Hepatocyte (in vitro differentiated cells): ENCODE measurements around the gene ZBED4. TPM values are rescaled to one million over a fixed set of nuclear protein-coding genes. Genes with fewer than 3 reads are reported as not detected.

Source experiments
- DNase-seq: peaks from one replicate; pipeline ENCODE4 v3.0.0-alpha.2; 2016; ENCODE audit warnings: low spot score
- H2AFZ ChIP-seq: fragments of 200-600 bp; sonication (generic); 2 replicates; pipeline ENCODE4 v1.6.0; 2016; ENCODE audit warnings: antibody characterized with exemption, mild to moderate bottlenecking
- H3K27ac ChIP-seq: fragments of 200-600 bp; sonication (generic); 2 replicates; pipeline ENCODE4 v1.5.1; 2016; ENCODE audit warnings: mild to moderate bottlenecking
- H3K27me3 ChIP-seq: fragments of 200-600 bp; sonication (generic); 2 replicates; pipeline ENCODE4 v1.6.1; 2016
- H3K36me3 ChIP-seq: fragments of 200-600 bp; sonication (generic); replicated peaks from 2 replicates; pipeline ENCODE4 v1.5.1; 2016; ENCODE audit warnings: low read depth; ENCODE audit not compliant: insufficient read depth
- H3K4me1 ChIP-seq: fragments of 200-600 bp; sonication (generic); 2 replicates; pipeline ENCODE4 v1.5.1; 2016; ENCODE audit warnings: mild to moderate bottlenecking, moderate library complexity; ENCODE audit not compliant: insufficient read depth
- H3K4me2 ChIP-seq: fragments of 200-600 bp; sonication (generic); 2 replicates; pipeline ENCODE4 v1.6.0; 2016
- H3K4me3 ChIP-seq: fragments of 200-600 bp; sonication (generic); 2 replicates; pipeline ENCODE4 v1.5.1; 2016; ENCODE audit warnings: mild to moderate bottlenecking
- H3K79me2 ChIP-seq: fragments of 200-600 bp; sonication (generic); 2 replicates; pipeline ENCODE4 v1.6.0; 2017; ENCODE audit warnings: mild to moderate bottlenecking
- H3K9me2 ChIP-seq: fragments of 200-600 bp; sonication (generic); replicated peaks from 2 replicates; pipeline ENCODE4 v1.6.0; 2017; ENCODE audit warnings: mild to moderate bottlenecking; ENCODE audit not compliant: insufficient read depth
- H3K9me3 ChIP-seq: fragments of 200-600 bp; sonication (generic); 2 replicates; pipeline ENCODE4 v1.5.1; 2016; ENCODE audit warnings: low read depth, mild to moderate bottlenecking
- H4K20me1 ChIP-seq: fragments of 200-600 bp; sonication (generic); 2 replicates; pipeline ENCODE4 v1.6.0; 2016; ENCODE audit warnings: mild to moderate bottlenecking; ENCODE audit not compliant: insufficient read depth, poor library complexity, severe bottlenecking
- EZH2 ChIP-seq: fragments of 200-600 bp; sonication (generic); IDR thresholded peaks from 2 replicates; pipeline ENCODE4 v1.6.1; 2016; ENCODE audit warnings: antibody characterized with exemption, mild to moderate bottlenecking, borderline replicate concordance
- EZH2phosphoT487 ChIP-seq: fragments of 200-600 bp; sonication (generic); IDR thresholded peaks from one replicate; pipeline ENCODE4 v1.6.1; 2018; ENCODE audit warnings: antibody characterized with exemption, mild to moderate bottlenecking, low read depth, moderate library complexity; ENCODE audit not compliant: unreplicated experiment, severe bottlenecking
- WGBS: methylation state at CpG from one replicate; pipeline ENCODE4 v1.1.6; 2016; ENCODE audit warnings: low lambda C conversion rate; ENCODE audit errors: missing lambda C conversion rate; 5-methylcytosine and 5-hydroxymethylcytosine counted together
- polyA plus RNA-seq: library from polyadenylated mRNA; unstranded; fragments of >200 nt; fragmentation: Nextera tagmentation; extraction: Ambion mirVana; gene quantifications from 2 replicates; pipeline ENCODE4 v1.2.1, GENCODE V29; 2016
- total RNA-seq: library from RNA; depleted of rRNA; stranded (reverse); fragments of >200 nt; gene quantifications from 2 replicates; pipeline ENCODE4 v1.2.3, GENCODE V29; 2014
- TF ChIP-seq, protein P1 (sequence below): fragments of 200-600 bp; sonication (generic); IDR thresholded peaks from 2 replicates; pipeline ENCODE4 v1.5.1; 2016; ENCODE audit warnings: antibody characterized with exemption, mild to moderate bottlenecking; ENCODE audit not compliant: poor library complexity

Gene ZBED4
- total and polyA plus RNA-seq, 2 experiments from 2014 or later: 14.9 to 16.3 TPM

DNA sequence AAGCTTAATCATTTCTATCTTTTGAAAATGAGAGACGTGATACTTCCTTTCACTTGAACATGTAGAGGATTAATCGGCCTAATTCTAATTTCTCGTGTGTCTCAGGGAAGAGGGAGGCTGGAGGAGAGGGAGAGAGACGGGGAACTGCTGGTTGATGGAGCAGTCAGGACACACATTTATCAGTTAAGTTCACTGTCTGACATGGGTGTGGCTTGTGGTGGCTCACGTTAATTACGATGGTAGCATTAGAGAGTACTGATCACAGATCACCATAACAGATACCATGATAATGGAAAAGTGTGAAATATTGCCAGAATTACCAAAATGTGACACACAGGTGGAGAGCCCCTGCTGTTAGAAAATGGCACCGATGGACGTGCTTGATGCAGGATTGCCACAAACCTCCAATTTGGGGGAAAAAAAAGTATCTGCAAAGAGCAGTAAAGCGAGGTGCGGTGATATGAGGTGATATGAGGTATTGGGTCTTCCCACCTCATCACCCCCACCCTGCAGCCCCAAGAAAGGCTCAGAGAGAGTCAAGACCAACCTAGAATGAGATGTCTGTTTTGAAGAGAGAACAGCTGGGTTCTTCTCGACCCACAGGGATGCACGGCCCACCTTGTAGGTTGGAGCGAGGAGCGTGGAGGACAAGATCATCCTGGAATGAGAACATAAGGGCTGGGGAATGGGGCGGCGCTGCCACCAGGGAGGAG is 19.7 kb downstream of the ZBED4 start:
- Histone ChIP-seq H3K9me2 (no peaks in the 10 kb centered on the region), H3K4me1 (no peaks in the 10 kb centered on the region), H3K9me3 (peaks cover 7% of the 10 kb centered on the region), H3K36me3 (no peaks in the 10 kb centered on the region), H2AFZ (no peak overlapping the region), H3K27ac (no peak overlapping the region), H3K4me3 (no peak overlapping the region), H3K4me2 (no peak overlapping the region), H4K20me1 (peaks cover 3% of the 10 kb centered on the region), H3K27me3 (no peaks in the 10 kb centered on the region), H3K79me2 (peaks cover 97% of the 10 kb centered on the region)
- WGBS: 93% methylated on average over 15 of the region's 16 CpGs
- no peak for DNase-seq
- TF ChIP-seq EZH2 (no peak), EZH2phosphoT487 (no peak)
- TF ChIP-seq, protein P1, sequence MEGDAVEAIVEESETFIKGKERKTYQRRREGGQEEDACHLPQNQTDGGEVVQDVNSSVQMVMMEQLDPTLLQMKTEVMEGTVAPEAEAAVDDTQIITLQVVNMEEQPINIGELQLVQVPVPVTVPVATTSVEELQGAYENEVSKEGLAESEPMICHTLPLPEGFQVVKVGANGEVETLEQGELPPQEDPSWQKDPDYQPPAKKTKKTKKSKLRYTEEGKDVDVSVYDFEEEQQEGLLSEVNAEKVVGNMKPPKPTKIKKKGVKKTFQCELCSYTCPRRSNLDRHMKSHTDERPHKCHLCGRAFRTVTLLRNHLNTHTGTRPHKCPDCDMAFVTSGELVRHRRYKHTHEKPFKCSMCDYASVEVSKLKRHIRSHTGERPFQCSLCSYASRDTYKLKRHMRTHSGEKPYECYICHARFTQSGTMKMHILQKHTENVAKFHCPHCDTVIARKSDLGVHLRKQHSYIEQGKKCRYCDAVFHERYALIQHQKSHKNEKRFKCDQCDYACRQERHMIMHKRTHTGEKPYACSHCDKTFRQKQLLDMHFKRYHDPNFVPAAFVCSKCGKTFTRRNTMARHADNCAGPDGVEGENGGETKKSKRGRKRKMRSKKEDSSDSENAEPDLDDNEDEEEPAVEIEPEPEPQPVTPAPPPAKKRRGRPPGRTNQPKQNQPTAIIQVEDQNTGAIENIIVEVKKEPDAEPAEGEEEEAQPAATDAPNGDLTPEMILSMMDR: no peak

DNA sequence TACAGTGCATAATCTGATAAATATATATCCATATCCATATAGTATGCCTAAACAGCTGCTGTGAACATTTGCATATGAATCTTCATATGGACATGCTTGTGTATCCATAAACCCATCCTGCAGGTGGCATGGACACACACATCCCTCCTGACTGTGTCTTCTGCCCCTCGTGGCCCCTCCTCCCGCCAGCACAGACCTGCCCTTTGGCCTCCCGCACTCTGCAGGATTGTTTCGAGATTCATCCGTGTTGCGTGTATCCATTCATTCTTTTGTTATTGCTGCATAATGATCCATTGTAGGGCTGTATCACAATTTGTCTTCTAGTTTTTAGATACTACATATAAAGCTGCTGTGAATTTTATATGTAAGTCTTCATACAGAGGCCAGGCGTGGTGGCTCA is 24.0 kb downstream of the ZBED4 start:
- Histone ChIP-seq H3K4me3 (no peak overlapping the region), H3K9me2 (no peaks in the 10 kb centered on the region), H3K27ac (no peak overlapping the region), H3K36me3 (no peaks in the 10 kb centered on the region), H3K4me2 (no peak overlapping the region), H3K4me1 (no peaks in the 10 kb centered on the region), H4K20me1 (peaks cover 3% of the 10 kb centered on the region), H3K79me2 (peaks cover 92% of the 10 kb centered on the region), H3K9me3 (no peaks in the 10 kb centered on the region), H2AFZ (no peak overlapping the region), H3K27me3 (no peaks in the 10 kb centered on the region)
- over 99% methylated on average over 7 of the region's 7 CpGs for WGBS
- DNase-seq: no peak
- TF ChIP-seq, protein P1: no peak

DNA sequence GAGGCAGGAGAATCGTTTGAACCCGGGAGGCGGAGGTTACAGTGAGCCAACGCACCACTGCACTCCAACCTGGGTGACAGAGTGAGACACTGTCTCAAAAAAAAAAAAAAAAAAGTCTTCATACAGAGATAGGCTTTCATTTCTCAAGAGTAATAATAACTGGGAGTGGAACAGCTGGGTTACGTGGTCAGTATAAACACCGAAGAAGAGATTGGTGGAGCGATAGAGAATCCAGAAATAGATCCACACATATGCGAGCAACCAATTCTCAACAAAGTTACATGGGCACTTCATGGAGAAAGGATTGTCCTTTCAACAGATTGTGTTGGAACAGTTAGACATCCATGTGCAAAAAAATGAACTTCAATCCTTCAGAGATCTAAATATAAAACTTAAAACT is 24.6 kb downstream of the ZBED4 start:
- H3K79me2 ChIP-seq: peaks cover 92% of the 10 kb centered on the region
- TF ChIP-seq EZH2 (no peak), EZH2phosphoT487 (no peak)
- TF ChIP-seq, protein P1: no peak
- H3K36me3 ChIP-seq: no peaks in the 10 kb centered on the region
- H3K4me1 ChIP-seq: no peaks in the 10 kb centered on the region
- peaks cover 3% of the 10 kb centered on the region for H4K20me1 ChIP-seq
- no peak overlapping the region for H3K27ac ChIP-seq
- no peak overlapping the region for H2AFZ ChIP-seq
- H3K27me3 ChIP-seq: no peaks in the 10 kb centered on the region
- H3K9me2 ChIP-seq: no peaks in the 10 kb centered on the region
- no peaks in the 10 kb centered on the region for H3K9me3 ChIP-seq
- no peak for DNase-seq
- H3K4me2 ChIP-seq: no peak overlapping the region
- no peak overlapping the region for H3K4me3 ChIP-seq
- 96% methylated on average over 8 of the region's 8 CpGs for WGBS
